Measurements from ENCODE around the gene FAM83F. TPM values are rescaled to one million over a fixed set of nuclear protein-coding genes. Genes with fewer than 3 reads are reported as not detected.
"Not testable (repeated sequence)": the region's sequence is repeated elsewhere in the genome, so short reads cannot be mapped to it uniquely, and the experiment has no call there.

FAM83F gene
- total RNA-seq, 5 donors from 2014 or later (not counting 1 experiment from before 2014, with no cell fraction given), result 0.26 to 4.9 (median 0.79) TPM

- POLR2A ChIA-PET, result interaction anchor here in 1 of 2 donors (0.6 to 0.9 kb wide), 2 partner anchors 31 to 42 kb away, joined by 5 to 7 read pairs; no protein-coding TSS in a partner anchor
- not testable (repeated sequence) for H3K27me3 ChIP-seq (replicated peaks in 1 of 2; ENCODE audit: control insufficient read depth in 2 of 2, extremely low read depth in 1 of 2, insufficient read depth in 2 of 2, low read length in 1 of 2); H3K9me3 Mint-ChIP-seq; H3K27me3 Mint-ChIP-seq; H3K9me3 ChIP-seq
- peak in 31 of 35 experiments; percentile 20 to 71 (median 43) for DNase-seq
- ATAC-seq (replicated peaks in 1 of 4), result peak; percentile 70 to 86 (median 76)
- H3K4me3 ChIP-seq (ENCODE audit: control insufficient read depth in 1 of 2, extremely low read depth in 1 of 2, low read length in 1 of 2), result peak overlapping the region in 1 of 2 donors; percentile 12
- CTCF ChIA-PET, result interaction anchor here (0.6 to 1.8 kb wide), 7 partner anchors 9 to 448 kb away, joined by 3 to 5 read pairs (median 4); a partner anchor contains a TSS
- peaks cover 79 to 99% of the 10 kb centered on the region in 2 experiments for H3K4me1 ChIP-seq (ENCODE audit: control insufficient read depth in 1 of 2, extremely low read depth in 1 of 2, insufficient read depth in 2 of 2, low read length in 2 of 2)
- peak overlapping the region; percentile 62 for H3K27ac ChIP-seq (ENCODE audit: low read length)
- H3K4me1 Mint-ChIP-seq, result peaks cover 91 to 95% (median 93%) of the 10 kb centered on the region in 3 donors
- WGBS (ENCODE audit: insufficient coverage), result 42% methylated on average over 4 of the region's 11 CpGs
- peak overlapping the region; percentile 57 to 60 (median 59) for H3K4me3 Mint-ChIP-seq
- H3K27ac Mint-ChIP-seq, result peak overlapping the region in 1 of 2 donors; percentile 95
- peaks cover 56% of the 10 kb centered on the region for H3K36me3 Mint-ChIP-seq
- H3K36me3 ChIP-seq (ENCODE audit: control insufficient read depth in 2 of 2, extremely low read depth in 1 of 2, insufficient read depth in 1 of 2, low read length in 1 of 2), result peaks cover 8 to 81% of the 10 kb centered on the region in 2 donors
These were observed 43.0 kb upstream of the FAM83F start for GRCh38 chr22:39951603-39952293.

GRCh38 chr22:39952347-39952746 is 42.4 kb upstream of the FAM83F start:
- no peaks in the 10 kb centered on the region for H3K27me3 Mint-ChIP-seq
- H3K4me1 Mint-ChIP-seq, result peaks cover 91 to 95% (median 93%) of the 10 kb centered on the region in 3 donors
- DNase-seq, result peak in 9 of 35 experiments; percentile 30 to 58 (median 35)
- peaks cover 59% of the 10 kb centered on the region for H3K36me3 Mint-ChIP-seq
- Histone ChIP-seq H3K4me3 (ENCODE audit: control insufficient read depth in 1 of 2, extremely low read depth in 1 of 2, low read length in 1 of 2) (peak overlapping the region in 1 of 2 donors; percentile 12), H3K9me3 (no peaks in the 10 kb centered on the region), H3K36me3 (ENCODE audit: control insufficient read depth in 2 of 2, extremely low read depth in 1 of 2, insufficient read depth in 1 of 2, low read length in 1 of 2) (peaks cover 10 to 82% of the 10 kb centered on the region in 2 donors), H3K27me3 (replicated peaks in 1 of 2; ENCODE audit: control insufficient read depth in 2 of 2, extremely low read depth in 1 of 2, insufficient read depth in 2 of 2, low read length in 1 of 2) (no peaks in the 10 kb centered on the region), H3K27ac (ENCODE audit: low read length) (peak overlapping the region; percentile 62), H3K4me1 (ENCODE audit: control insufficient read depth in 1 of 2, extremely low read depth in 1 of 2, insufficient read depth in 2 of 2, low read length in 2 of 2) (peaks cover 77 to 99% of the 10 kb centered on the region in 2 experiments)
- ATAC-seq (replicated peaks in 1 of 4), result peak; percentile 37 to 66 (median 41)
- peak overlapping the region in 1 of 2 donors; percentile 95 for H3K27ac Mint-ChIP-seq
- WGBS (ENCODE audit: insufficient coverage), result no CpG with 5 or more reads among the region's 6 CpGs
- CTCF ChIA-PET, result interaction anchor here (0.6 to 1.8 kb wide), 4 partner anchors 9 to 17 kb away, joined by 3 to 5 read pairs (median 4); no protein-coding TSS in a partner anchor
- POLR2A ChIA-PET, result interaction anchor here in 1 of 2 donors (0.5 to 0.6 kb wide), 3 partner anchors 21 to 348 kb away, joined by 3 to 7 read pairs (median 5); no protein-coding TSS in a partner anchor
- H3K4me3 Mint-ChIP-seq, result peak overlapping the region; percentile 35 to 59 (median 57)
- no peaks in the 10 kb centered on the region for H3K9me3 Mint-ChIP-seq

- H3K9me3 Mint-ChIP-seq, result no peaks in the 10 kb centered on the region
- peaks cover 89 to 96% (median 94%) of the 10 kb centered on the region in 3 donors for H3K4me1 Mint-ChIP-seq
- DNase-seq (no peak), ATAC-seq (replicated peaks in 1 of 4) (no peak)
- H3K4me3 Mint-ChIP-seq, result peak overlapping the region; percentile 11 to 59 (median 44)
- Histone ChIP-seq H3K27ac (ENCODE audit: low read length) (peak overlapping the region; percentile 62), H3K4me3 (ENCODE audit: control insufficient read depth in 1 of 2, extremely low read depth in 1 of 2, low read length in 1 of 2) (no peak overlapping the region), H3K4me1 (ENCODE audit: control insufficient read depth in 1 of 2, extremely low read depth in 1 of 2, insufficient read depth in 2 of 2, low read length in 2 of 2) (peaks cover 71 to 99% of the 10 kb centered on the region in 2 experiments), H3K27me3 (replicated peaks in 1 of 2; ENCODE audit: control insufficient read depth in 2 of 2, extremely low read depth in 1 of 2, insufficient read depth in 2 of 2, low read length in 1 of 2) (no peaks in the 10 kb centered on the region), H3K9me3 (no peaks in the 10 kb centered on the region), H3K36me3 (ENCODE audit: control insufficient read depth in 2 of 2, extremely low read depth in 1 of 2, insufficient read depth in 1 of 2, low read length in 1 of 2) (peaks cover 13 to 82% of the 10 kb centered on the region in 2 donors)
- no peaks in the 10 kb centered on the region for H3K27me3 Mint-ChIP-seq
- POLR2A ChIA-PET, result interaction anchor here in 1 of 2 donors (0.5 to 0.6 kb wide), 2 partner anchors 20 to 348 kb away, joined by 3 to 7 read pairs; no protein-coding TSS in a partner anchor
- 78% methylated on average over 2 of the region's 2 CpGs for WGBS (ENCODE audit: insufficient coverage)
- CTCF ChIA-PET, result interaction anchor here (0.6 to 1.8 kb wide), 3 partner anchors 10 to 15 kb away, joined by 3 to 5 read pairs (median 4); no protein-coding TSS in a partner anchor
- peak overlapping the region in 1 of 2 donors; percentile 95 for H3K27ac Mint-ChIP-seq
- H3K36me3 Mint-ChIP-seq, result peaks cover 63% of the 10 kb centered on the region
These were observed 41.7 kb upstream of the FAM83F start for GRCh38 chr22:39953101-39953500.

DNA sequence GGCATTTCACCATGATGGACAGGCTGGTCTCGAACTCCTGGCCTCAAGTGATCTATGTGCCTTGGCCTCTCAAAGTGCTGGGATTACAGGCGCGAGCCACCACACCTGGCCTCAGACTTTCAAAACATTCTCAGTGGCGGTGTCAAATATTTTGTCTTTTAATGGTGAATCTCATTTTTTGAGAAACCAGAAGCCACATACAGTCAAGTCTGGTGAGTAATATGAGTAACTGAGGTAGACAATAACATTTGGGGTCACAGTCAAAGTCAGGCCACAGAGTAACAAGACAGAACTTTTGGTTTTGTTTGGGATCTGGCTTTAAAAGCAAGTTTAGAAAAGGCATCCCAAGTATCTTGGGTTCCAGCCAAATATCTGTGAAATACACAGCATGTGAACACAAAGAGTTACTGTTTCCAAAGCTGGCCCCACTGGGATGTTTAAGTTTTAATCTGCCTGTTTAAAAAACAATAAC is 40.1 kb upstream of the FAM83F start:
- Mint-ChIP-seq H3K4me3 (peak overlapping the region in 1 of 3 donors; percentile 59), H3K4me1 (peaks cover 89 to 96% (median 94%) of the 10 kb centered on the region in 3 donors), H3K9me3 (no peaks in the 10 kb centered on the region), H3K36me3 (peaks cover 62% of the 10 kb centered on the region), H3K27me3 (no peaks in the 10 kb centered on the region), H3K27ac (peak overlapping the region in 1 of 2 donors; percentile 95)
- WGBS (ENCODE audit: insufficient coverage), result 80% methylated on average over 1 of the region's 4 CpGs
- CTCF ChIA-PET, result no interaction called here
- peak overlapping the region; percentile 15 for H3K27ac ChIP-seq (ENCODE audit: low read length)
- DNase-seq (no peak), ATAC-seq (replicated peaks in 1 of 4) (no peak)
- H3K27me3 ChIP-seq (replicated peaks in 1 of 2; ENCODE audit: control insufficient read depth in 2 of 2, extremely low read depth in 1 of 2, insufficient read depth in 2 of 2, low read length in 1 of 2), result no peaks in the 10 kb centered on the region
- no peak overlapping the region for H3K4me3 ChIP-seq (ENCODE audit: control insufficient read depth in 1 of 2, extremely low read depth in 1 of 2, low read length in 1 of 2)
- peaks cover 71 to 99% of the 10 kb centered on the region in 2 experiments for H3K4me1 ChIP-seq (ENCODE audit: control insufficient read depth in 1 of 2, extremely low read depth in 1 of 2, insufficient read depth in 2 of 2, low read length in 2 of 2)
- peaks cover 18 to 82% of the 10 kb centered on the region in 2 donors for H3K36me3 ChIP-seq (ENCODE audit: control insufficient read depth in 2 of 2, extremely low read depth in 1 of 2, insufficient read depth in 1 of 2, low read length in 1 of 2)
- no peaks in the 10 kb centered on the region for H3K9me3 ChIP-seq
- POLR2A ChIA-PET, result no interaction called here

- no peaks in the 10 kb centered on the region for H3K9me3 ChIP-seq
- Mint-ChIP-seq H3K9me3 (no peaks in the 10 kb centered on the region), H3K27ac (peak overlapping the region in 1 of 2 donors; percentile 95), H3K4me1 (peaks cover 89 to 96% (median 94%) of the 10 kb centered on the region in 3 donors), H3K36me3 (peaks cover 63% of the 10 kb centered on the region), H3K27me3 (no peaks in the 10 kb centered on the region), H3K4me3 (peak overlapping the region in 1 of 3 donors; percentile 3)
- ATAC-seq (replicated peaks in 1 of 4), result no peak
- DNase-seq, result no peak
- H3K4me1 ChIP-seq (ENCODE audit: control insufficient read depth in 1 of 2, extremely low read depth in 1 of 2, insufficient read depth in 2 of 2, low read length in 2 of 2), result peaks cover 66 to 99% of the 10 kb centered on the region in 2 experiments
- no CpG with 5 or more reads among the region's 2 CpGs for WGBS (ENCODE audit: insufficient coverage)
- H3K27ac ChIP-seq (ENCODE audit: low read length), result no peak overlapping the region
- ChIA-PET CTCF (interaction anchor here in 1 of 2 donors (0.7 kb wide), 1 partner anchor 8 kb away, joined by 3 read pairs; no protein-coding TSS in a partner anchor), POLR2A (no interaction called here)
- no peaks in the 10 kb centered on the region for H3K27me3 ChIP-seq (replicated peaks in 1 of 2; ENCODE audit: control insufficient read depth in 2 of 2, extremely low read depth in 1 of 2, insufficient read depth in 2 of 2, low read length in 1 of 2)
- peaks cover 18 to 82% of the 10 kb centered on the region in 2 donors for H3K36me3 ChIP-seq (ENCODE audit: control insufficient read depth in 2 of 2, extremely low read depth in 1 of 2, insufficient read depth in 1 of 2, low read length in 1 of 2)
- H3K4me3 ChIP-seq (ENCODE audit: control insufficient read depth in 1 of 2, extremely low read depth in 1 of 2, low read length in 1 of 2), result no peak overlapping the region
These were observed 39.1 kb upstream of the FAM83F start for GRCh38 chr22:39955675-39956074.

Data from T-cell (primary cell).